H1 (cell line): Measurements from ENCODE around the gene AMMECR1L.

Source experiments
- CEBPB ChIP-seq: IDR thresholded peaks from 2 replicates; pipeline ENCODE4 v1.6.1; 2012; ENCODE audit warnings: low read depth, low read length
- CTCF ChIP-seq, 3 experiments: IDR thresholded peaks; 1 replicate in 2 of 3; 2 replicates in 1 of 3; pipeline versions ENCODE4 v1.5.1 to v1.6.1; 2011; ENCODE audit warnings: low read length in 3 of 3, mild to moderate bottlenecking in 3 of 3, inconsistent platforms in 2 of 3, low read depth in 1 of 3, moderate library complexity in 1 of 3; ENCODE audit not compliant: insufficient read depth in 1 of 3; ENCODE audit errors: control extremely low read depth in 1 of 3
- EGR1 ChIP-seq: IDR thresholded peaks from 2 replicates; pipeline ENCODE4 v1.6.1; 2011; ENCODE audit warnings: low read depth, low read length, borderline replicate concordance
- EP300 ChIP-seq, 2 experiments: IDR thresholded peaks; 1 replicate in 1 of 2; 2 replicates in 1 of 2; pipeline ENCODE4 v1.6.1; 2011 to 2012; ENCODE audit warnings: low read depth in 2 of 2, low read length in 2 of 2, mild to moderate bottlenecking in 2 of 2, borderline replicate concordance in 1 of 2, inconsistent platforms in 1 of 2, moderate library complexity in 1 of 2
- EZH2 ChIP-seq: fragments of 200-600 bp; sonication (generic); IDR thresholded peaks from 2 replicates; pipeline ENCODE4 v1.7.1; 2012; ENCODE audit warnings: low read depth, mild to moderate bottlenecking, moderate library complexity, low read length, inconsistent platforms; ENCODE audit not compliant: severe bottlenecking
- POLR2A ChIP-seq, 2 experiments: IDR thresholded peaks; 1 replicate in 1 of 2; 2 replicates in 1 of 2; pipeline ENCODE4 v1.6.1; 2011; ENCODE audit warnings: low read depth in 2 of 2, low read length in 2 of 2, mild to moderate bottlenecking in 2 of 2; ENCODE audit errors: control extremely low read depth in 1 of 2
- RAD21 ChIP-seq, 2 experiments: IDR thresholded peaks in 1 of 2; conservative IDR thresholded peaks in 1 of 2; 2 replicates each; pipeline ENCODE4 v1.6.1; 2011; ENCODE audit warnings: low read depth in 2 of 2, low read length in 2 of 2, improper control_type of control experiment in 1 of 2, inconsistent platforms in 1 of 2, mild to moderate bottlenecking in 1 of 2, moderate library complexity in 1 of 2
- SIX5 ChIP-seq: IDR thresholded peaks from 2 replicates; pipeline ENCODE4 v1.6.1; 2011; ENCODE audit warnings: mild to moderate bottlenecking, low read depth, low read length
- TAF1 ChIP-seq: IDR thresholded peaks from 2 replicates; pipeline ENCODE4 v1.6.1; 2011; ENCODE audit warnings: mild to moderate bottlenecking, low read depth, low read length

GRCh38 chr2:127917916-127918315 is 32.2 kb upstream of the AMMECR1L start:
- TF ChIP-seq EGR1, result no peak
- no peak for TF ChIP-seq CTCF (IDR thresholded peaks at IDR 0.05; ENCODE audit: control extremely low read depth in 1 of 3, insufficient read depth in 1 of 3, low read depth in 1 of 3, low read length in 3 of 3)
- TF ChIP-seq RAD21 (IDR thresholded peaks at IDR 0.05 in 1 of 2, conservative IDR thresholded peaks at IDR 0.05 in 1 of 2; ENCODE audit: low read depth in 2 of 2, low read length in 2 of 2), result no peak
- no peak for TF ChIP-seq POLR2A (IDR thresholded peaks at IDR 0.05; ENCODE audit: control extremely low read depth in 1 of 2, low read depth in 2 of 2, low read length in 2 of 2)
- no peak for TF ChIP-seq TAF1
- TF ChIP-seq SIX5, result no peak
- TF ChIP-seq EP300 (IDR thresholded peaks at IDR 0.05; ENCODE audit: borderline replicate concordance in 1 of 2, low read depth in 2 of 2, low read length in 2 of 2), result no peak
- TF ChIP-seq CEBPB, result no peak
- TF ChIP-seq EZH2, result no peak
